Natural killer cell (primary cell): ENCODE data around the gene WWC2. TPM values are rescaled to one million over a fixed set of nuclear protein-coding genes. Genes with fewer than 3 reads are reported as not detected.

ENCODE experiments used
- ATAC-seq, 3 donors: fragments of 150-1000 bp in 2 of 3; fragments of 200-7000 bp in 1 of 3; cut with Tn5 transposase; 1 replicate in 1 of 3; 2 replicates in 2 of 3; pipeline ENCODE4 v1.10.0; 2021; ENCODE audit warnings: mild to moderate bottlenecking in 2 of 3, moderate library complexity in 2 of 3
- DNase-seq, 2 donors: peaks; one replicate each; pipeline versions ENCODE4 v3.0.0 to v3.0.0-alpha.2; 2013 to 2021; ENCODE audit warnings: mixed read lengths in 1 of 2
- H3K27ac ChIP-seq: one replicate; pipeline ENCODE4 v1.5.1; 2013; ENCODE audit warnings: mild to moderate bottlenecking, low read length
- H3K27me3 ChIP-seq: one replicate; pipeline ENCODE4 v1.6.1; 2013; ENCODE audit warnings: low read length; ENCODE audit not compliant: control insufficient read depth, insufficient read depth
- H3K36me3 ChIP-seq: one replicate; pipeline ENCODE4 v1.6.1; 2013; ENCODE audit warnings: low read length; ENCODE audit not compliant: control insufficient read depth, insufficient read depth
- H3K4me1 ChIP-seq: one replicate; pipeline ENCODE4 v1.6.1; 2013; ENCODE audit warnings: low read length; ENCODE audit not compliant: control insufficient read depth, insufficient read depth
- H3K4me3 ChIP-seq: one replicate; pipeline ENCODE4 v1.5.1; 2013; ENCODE audit warnings: low read length
- H3K9me3 ChIP-seq: one replicate; pipeline ENCODE4 v1.6.1; 2013; ENCODE audit warnings: low read length; ENCODE audit not compliant: control insufficient read depth, insufficient read depth
- H3K27ac Mint-ChIP-seq, 2 donors: one replicate each; pipeline ENCODE4 v1.8.0; 2022; ENCODE audit warnings: mild to moderate bottlenecking in 2 of 2, mixed read lengths in 2 of 2, moderate library complexity in 1 of 2
- H3K27me3 Mint-ChIP-seq, 2 donors: one replicate each; pipeline ENCODE4 v1.8.0; 2022; ENCODE audit warnings: low read depth in 2 of 2, mixed read lengths in 2 of 2
- H3K36me3 Mint-ChIP-seq: one replicate; pipeline ENCODE4 v1.8.0; 2022; ENCODE audit warnings: mixed read lengths
- H3K4me1 Mint-ChIP-seq, 2 donors: one replicate each; pipeline ENCODE4 v1.8.0; 2022; ENCODE audit warnings: mixed read lengths in 2 of 2
- H3K4me3 Mint-ChIP-seq: one replicate; pipeline ENCODE4 v1.8.0; 2022; ENCODE audit warnings: mild to moderate bottlenecking, moderate library complexity, mixed read lengths
- H3K9me3 Mint-ChIP-seq, 2 donors: one replicate each; pipeline ENCODE4 v1.8.0; 2022; ENCODE audit warnings: mixed read lengths in 2 of 2
- CTCF ChIP-seq: fragments of 200-600 bp; IDR thresholded peaks from one replicate; pipeline ENCODE4 v1.8.0; 2022; ENCODE audit warnings: antibody characterized with exemption
- WGBS: methylation state at CpG from one replicate; pipeline ENCODE4 v1.1.7; 2013; ENCODE audit warnings: missing lambda C conversion rate; ENCODE audit not compliant: insufficient coverage; 5-methylcytosine and 5-hydroxymethylcytosine counted together
- intact Hi-C: fragments of 100-400 bp; cut with micrococcal nuclease; formaldehyde crosslinking; loops from one replicate; pipeline ENCODE4 v1.14.2; 2022
- total RNA-seq, 4 donors: library from RNA; stranded (reverse); fragments of 120-200 nt in 1 of 4; gene quantifications; one replicate each; pipeline versions ENCODE4 v1.2.3 to v1.2.4, GENCODE V29; 2013 to 2022

Gene WWC2
- total RNA-seq, 3 donors from 2014 or later (not counting 1 experiment from before 2014, with no cell fraction given) = 8.2 to 22.7 (median 9.2) TPM

GRCh38 chr4:183197140-183197539 lies 98.1 kb downstream of the WWC2 start:
- no peak for DNase-seq
- intact Hi-C loops = no loop called here

GRCh38 chr4:183200453-183200852 lies 101.4 kb downstream of the WWC2 start:
- no peak overlapping the region for H3K27ac ChIP-seq
- intact Hi-C loops = no loop called here
- TF ChIP-seq CTCF = no peak
- 84% methylated on average over 4 of the region's 4 CpGs for WGBS
- H3K36me3 ChIP-seq = no peaks in the 10 kb centered on the region
- Mint-ChIP-seq H3K4me1 (peaks cover 0 to 6% of the 10 kb centered on the region in 2 donors), H3K4me3 (no peak overlapping the region), H3K27me3 (peaks cover 0 to 11% of the 10 kb centered on the region in 2 donors), H3K36me3 (no peaks in the 10 kb centered on the region), H3K27ac (no peak overlapping the region), H3K9me3 (no peaks in the 10 kb centered on the region)
- no peaks in the 10 kb centered on the region for H3K4me1 ChIP-seq
- no peaks in the 10 kb centered on the region for H3K9me3 ChIP-seq
- no peak for ATAC-seq
- DNase-seq = no peak
- no peaks in the 10 kb centered on the region for H3K27me3 ChIP-seq
- no peak overlapping the region for H3K4me3 ChIP-seq

More at GRCh38 chr4:183197140-183197539, 98.1 kb downstream of the WWC2 start:
- no peaks in the 10 kb centered on the region for H3K36me3 Mint-ChIP-seq
- H3K27me3 Mint-ChIP-seq = peaks cover 0 to 24% of the 10 kb centered on the region in 2 donors
- Histone ChIP-seq H3K27me3 (no peaks in the 10 kb centered on the region), H3K36me3 (no peaks in the 10 kb centered on the region), H3K9me3 (no peaks in the 10 kb centered on the region), H3K27ac (no peak overlapping the region), H3K4me1 (peaks cover 6% of the 10 kb centered on the region), H3K4me3 (no peak overlapping the region)
- no peak for ATAC-seq
- WGBS = no CpG with 5 or more reads among the region's 3 CpGs
- H3K4me1 Mint-ChIP-seq = peaks cover 7 to 25% of the 10 kb centered on the region in 2 donors
- H3K27ac Mint-ChIP-seq = no peak overlapping the region
- H3K4me3 Mint-ChIP-seq = no peak overlapping the region
- TF ChIP-seq CTCF = no peak
- no peaks in the 10 kb centered on the region for H3K9me3 Mint-ChIP-seq

GRCh38 chr4:183201331-183201730 lies 102.3 kb downstream of the WWC2 start:
- H3K9me3 Mint-ChIP-seq = no peaks in the 10 kb centered on the region
- no peak overlapping the region for H3K27ac ChIP-seq
- intact Hi-C loops = no loop called here
- H3K27ac Mint-ChIP-seq = no peak overlapping the region
- H3K36me3 ChIP-seq = no peaks in the 10 kb centered on the region
- H3K9me3 ChIP-seq = no peaks in the 10 kb centered on the region
- no peaks in the 10 kb centered on the region for H3K27me3 ChIP-seq
- no peaks in the 10 kb centered on the region for H3K4me1 ChIP-seq
- no peaks in the 10 kb centered on the region for H3K4me1 Mint-ChIP-seq
- TF ChIP-seq CTCF = no peak
- H3K4me3 ChIP-seq = no peak overlapping the region
- no peak overlapping the region for H3K4me3 Mint-ChIP-seq
- DNase-seq (no peak), ATAC-seq (no peak)
- peaks cover 0 to 2% of the 10 kb centered on the region in 2 donors for H3K27me3 Mint-ChIP-seq
- 90% methylated on average over 4 of the region's 4 CpGs for WGBS
- no peaks in the 10 kb centered on the region for H3K36me3 Mint-ChIP-seq

GRCh38 chr4:183202523-183202922 lies 103.5 kb downstream of the WWC2 start:
- DNase-seq = no peak
- Histone ChIP-seq H3K36me3 (no peaks in the 10 kb centered on the region), H3K4me3 (no peak overlapping the region), H3K27ac (no peak overlapping the region), H3K4me1 (no peaks in the 10 kb centered on the region), H3K27me3 (no peaks in the 10 kb centered on the region), H3K9me3 (no peaks in the 10 kb centered on the region)
- no peaks in the 10 kb centered on the region for H3K4me1 Mint-ChIP-seq
- TF ChIP-seq CTCF = no peak
- ATAC-seq = no peak
- H3K27me3 Mint-ChIP-seq = no peaks in the 10 kb centered on the region
- 100% methylated on average over 1 of the region's 2 CpGs for WGBS
- H3K4me3 Mint-ChIP-seq = no peak overlapping the region
- no peaks in the 10 kb centered on the region for H3K9me3 Mint-ChIP-seq
- H3K36me3 Mint-ChIP-seq = no peaks in the 10 kb centered on the region
- no peak overlapping the region for H3K27ac Mint-ChIP-seq
- intact Hi-C loops = no loop called here
